GM10266 (cell line): Measurements from ENCODE around the gene METTL22.
A peak's percentile ranks its signal among the peaks of the same experiment; 100 is the strongest.

ENCODE experiments used
- DNase-seq: peaks from one replicate; pipeline ENCODE4 v3.0.0; 2012; ENCODE audit errors: extremely low spot score
- CTCF ChIP-seq: IDR thresholded peaks from 2 replicates; pipeline ENCODE4 v1.5.1; 2012; ENCODE audit warnings: mild to moderate bottlenecking, low read depth; ENCODE audit not compliant: control insufficient read depth, insufficient read depth; ENCODE audit errors: missing control alignments

Gene METTL22

DNA sequence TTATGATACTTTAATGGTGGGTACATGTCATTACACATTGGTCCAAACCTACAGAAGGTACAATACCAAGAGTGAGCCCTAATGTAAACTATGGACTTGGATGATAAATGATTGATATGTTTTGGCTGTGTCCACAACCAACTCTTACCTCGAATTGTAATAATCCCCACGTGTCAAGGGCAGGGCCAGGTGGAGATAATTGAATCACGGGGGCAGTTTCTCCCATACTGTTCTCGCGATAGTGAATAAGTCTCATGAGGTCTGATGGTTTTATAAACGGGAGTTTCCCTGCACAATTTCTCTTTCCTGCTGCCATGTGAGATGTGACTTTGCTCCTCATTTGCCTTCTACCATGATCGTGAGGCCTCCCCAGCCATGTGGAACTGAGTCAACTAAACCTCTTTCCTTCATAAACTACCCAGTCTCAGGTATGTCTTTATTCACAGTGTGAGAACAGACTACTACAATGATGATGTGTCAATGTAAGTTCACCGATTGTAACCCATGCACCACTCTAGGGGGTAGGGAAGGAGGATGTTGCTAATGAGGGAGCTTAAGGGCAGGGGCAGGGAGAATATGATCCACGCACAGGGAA lies 7.0 kb upstream of the METTL22 start:
- no peak for TF ChIP-seq CTCF
- DNase-seq = no peak

- DNase-seq = no peak
- TF ChIP-seq CTCF = no peak
Measured at GRCh38 chr16:8619671-8620370, 1.7 kb upstream of the METTL22 start.

DNA sequence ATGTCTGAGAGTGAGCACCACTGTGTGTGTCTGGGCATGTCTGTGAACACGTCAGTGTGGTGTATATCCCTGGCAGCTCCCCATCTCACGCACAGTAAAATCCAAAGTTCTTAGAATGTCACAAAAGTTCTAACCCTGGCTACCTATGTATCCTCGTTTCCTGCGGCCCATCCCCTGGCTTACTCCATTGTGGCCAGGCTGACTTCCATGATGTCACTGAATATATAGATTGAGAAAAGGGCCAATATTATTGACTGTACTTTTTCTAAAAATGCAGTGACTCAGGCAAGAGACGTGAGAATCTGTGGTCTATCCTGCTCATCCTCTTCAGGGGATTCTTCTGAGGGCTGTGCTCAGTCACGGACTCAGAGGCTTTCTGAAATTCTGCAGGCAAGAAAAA lies 963 bp upstream of the METTL22 start:
- TF ChIP-seq CTCF = no peak

GRCh38 chr16:8621222-8621571 lies 301 bp upstream of the METTL22 start:
- TF ChIP-seq CTCF = no peak
- DNase-seq = no peak

More for the DNA sequence above, 963 bp upstream of the METTL22 start:
- DNase-seq = no peak

DNA sequence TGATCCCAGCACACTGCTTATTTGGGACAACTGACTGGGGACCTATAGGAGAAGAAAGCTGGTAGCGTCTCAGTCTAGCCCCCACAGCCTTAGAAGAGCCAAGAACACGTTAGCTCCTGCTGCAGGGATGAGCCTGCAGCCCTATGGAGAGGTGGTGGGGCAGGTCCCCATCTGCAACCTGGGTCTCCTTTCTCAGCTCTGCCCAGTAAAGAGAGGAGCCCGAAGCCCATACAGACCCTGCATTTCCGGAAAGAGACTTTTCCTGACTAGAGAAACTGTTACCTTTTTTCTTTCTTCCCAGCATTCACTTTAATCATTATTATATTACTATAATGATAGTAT lies 788 bp downstream of the METTL22 start:
- DNase-seq = peak; percentile 43
- TF ChIP-seq CTCF = no peak

GRCh38 chr16:8623634-8624033 lies 2.1 kb downstream of the METTL22 start:
- no peak for TF ChIP-seq CTCF
- DNase-seq = no peak

DNA sequence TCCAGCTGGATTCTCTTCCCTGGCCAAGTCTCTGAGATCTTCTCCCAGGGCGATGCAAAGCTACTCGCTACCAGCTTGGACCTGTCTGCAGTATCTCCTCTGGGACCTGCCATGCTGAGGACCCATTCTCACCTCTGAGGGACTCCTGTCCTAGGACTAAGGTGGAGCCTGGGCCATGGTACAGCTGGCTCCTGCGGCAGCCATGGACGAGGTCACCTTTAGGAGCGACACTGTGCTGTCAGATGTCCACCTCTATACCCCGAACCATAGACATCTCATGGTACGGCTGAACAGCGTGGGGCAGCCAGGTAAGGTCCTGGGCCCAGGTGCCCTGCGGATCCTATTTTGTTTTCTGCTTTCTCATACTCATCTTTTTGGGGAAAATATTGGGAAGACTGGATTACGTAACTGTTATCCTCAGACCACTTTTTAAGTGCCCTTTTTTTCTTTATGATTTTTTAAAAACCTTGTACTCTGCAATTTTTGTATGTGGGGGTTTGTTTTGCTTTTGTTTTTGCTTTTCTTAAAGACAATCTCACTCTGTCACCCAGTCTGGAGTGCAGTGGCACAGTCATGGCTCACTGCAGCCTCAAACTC lies 4.1 kb downstream of the METTL22 start:
- TF ChIP-seq CTCF = no peak
- no peak for DNase-seq
